Esophagus muscularis mucosa (tissue), 4 donors: ENCODE data around the gene TANGO6.

Experiments
- EP300 ChIP-seq: sonication (generic); formaldehyde crosslinking; IDR thresholded peaks from one replicate; pipeline ENCODE4 v1.6.1; 2017; ENCODE audit warnings: antibody characterized with exemption
- POLR2A ChIP-seq: fragments of 450-650 bp; IDR thresholded peaks from one replicate; pipeline ENCODE4 v1.6.1; 2017; ENCODE audit warnings: antibody characterized with exemption, moderate library complexity, mild to moderate bottlenecking, low read depth
- POLR2AphosphoS5 ChIP-seq, 2 donors: sonication (generic); formaldehyde crosslinking; IDR thresholded peaks; one replicate each; pipeline ENCODE4 v1.6.1; 2017; ENCODE audit warnings: antibody characterized with exemption in 2 of 2
- TF ChIP-seq, protein P1 (sequence below), 3 experiments: fragments of 200-600 bp in 2 of 3; fragments of 450-650 bp in 1 of 3; sonication (generic) in 2 of 3; IDR thresholded peaks; one replicate each; pipeline ENCODE4 v1.5.1; 2017 to 2019; ENCODE audit warnings: antibody characterized with exemption in 3 of 3, mild to moderate bottlenecking in 2 of 3, moderate library complexity in 1 of 3

DNA sequence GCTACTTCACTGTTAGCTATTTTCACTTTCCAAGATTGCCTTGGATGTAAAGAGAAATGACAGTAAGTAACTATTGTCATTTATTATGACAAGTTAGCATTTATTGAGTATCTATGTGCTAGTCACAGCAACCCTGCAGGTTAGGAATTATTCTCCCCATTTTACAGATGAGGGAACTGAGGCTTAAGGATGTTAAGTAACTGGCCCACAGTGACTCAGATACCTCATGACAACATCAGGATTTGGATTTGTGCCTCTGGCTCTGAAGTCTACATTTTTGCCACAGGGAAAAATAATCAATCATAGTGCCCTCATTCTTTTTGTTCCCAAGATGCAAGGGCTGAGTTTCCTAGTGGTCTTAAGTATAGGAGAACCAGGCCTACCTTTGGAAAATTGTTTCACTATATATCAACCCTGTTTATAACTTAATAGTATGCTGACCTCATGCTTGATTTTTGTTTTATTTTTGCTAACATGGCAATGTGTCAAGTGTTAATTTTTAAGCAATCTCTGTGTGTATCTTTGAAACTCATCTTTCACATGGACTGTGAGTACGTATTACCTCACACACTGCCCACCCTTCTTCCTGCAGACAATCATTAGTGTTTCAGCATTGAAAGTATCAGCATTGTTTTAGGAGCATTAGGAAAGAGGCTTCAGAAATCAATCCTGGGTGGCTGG, 105.0 kb downstream of the TANGO6 start:
- no peak for TF ChIP-seq EP300
- no peak for TF ChIP-seq POLR2AphosphoS5 (IDR thresholded peaks at IDR 0.05)
- TF ChIP-seq POLR2A = no peak
- TF ChIP-seq, protein P1, sequence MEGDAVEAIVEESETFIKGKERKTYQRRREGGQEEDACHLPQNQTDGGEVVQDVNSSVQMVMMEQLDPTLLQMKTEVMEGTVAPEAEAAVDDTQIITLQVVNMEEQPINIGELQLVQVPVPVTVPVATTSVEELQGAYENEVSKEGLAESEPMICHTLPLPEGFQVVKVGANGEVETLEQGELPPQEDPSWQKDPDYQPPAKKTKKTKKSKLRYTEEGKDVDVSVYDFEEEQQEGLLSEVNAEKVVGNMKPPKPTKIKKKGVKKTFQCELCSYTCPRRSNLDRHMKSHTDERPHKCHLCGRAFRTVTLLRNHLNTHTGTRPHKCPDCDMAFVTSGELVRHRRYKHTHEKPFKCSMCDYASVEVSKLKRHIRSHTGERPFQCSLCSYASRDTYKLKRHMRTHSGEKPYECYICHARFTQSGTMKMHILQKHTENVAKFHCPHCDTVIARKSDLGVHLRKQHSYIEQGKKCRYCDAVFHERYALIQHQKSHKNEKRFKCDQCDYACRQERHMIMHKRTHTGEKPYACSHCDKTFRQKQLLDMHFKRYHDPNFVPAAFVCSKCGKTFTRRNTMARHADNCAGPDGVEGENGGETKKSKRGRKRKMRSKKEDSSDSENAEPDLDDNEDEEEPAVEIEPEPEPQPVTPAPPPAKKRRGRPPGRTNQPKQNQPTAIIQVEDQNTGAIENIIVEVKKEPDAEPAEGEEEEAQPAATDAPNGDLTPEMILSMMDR (IDR thresholded peaks at IDR 0.05) = no peak
